ENCODE results near the gene HOXD10.
A peak's percentile ranks its signal among the peaks of the same experiment; 100 is the strongest.

Gene HOXD10

GRCh38 chr2:176152350-176153181 is 36.0 kb downstream of the HOXD10 start:
- DNase-seq: no peak

- DNase-seq: no peak
Observed at GRCh38 chr2:176154576-176155252, 38.1 kb downstream of the HOXD10 start.

- DNase-seq: no peak
Observed at GRCh38 chr2:176155356-176156044, 38.9 kb downstream of the HOXD10 start.

GRCh38 chr2:176156301-176156806 is 39.8 kb downstream of the HOXD10 start:
- no peak for DNase-seq

GRCh38 chr2:176156807-176157498 is 40.4 kb downstream of the HOXD10 start, which contains the start of gene HOXD3:
Gene HOXD3 (plus strand): TSS chr2:176157307. CDS start chr2:176169115, 11,808 bp downstream.
- DNase-seq: no peak

GRCh38 chr2:176157499-176158185 is 41.1 kb downstream of the HOXD10 start:
- DNase-seq: peak; percentile 39

GRCh38 chr2:176158186-176158591 is 41.6 kb downstream of the HOXD10 start:
- DNase-seq: no peak

- DNase-seq: no peak
Observed at GRCh38 chr2:176158855-176159662, 42.5 kb downstream of the HOXD10 start.

GRCh38 chr2:176159663-176160250 is 43.2 kb downstream of the HOXD10 start:
- DNase-seq: no peak

GRCh38 chr2:176160251-176160985 is 43.8 kb downstream of the HOXD10 start:
- DNase-seq: no peak

GRCh38 chr2:176160986-176161824 is 44.6 kb downstream of the HOXD10 start:
- DNase-seq: no peak

- DNase-seq: no peak
Observed at GRCh38 chr2:176161825-176162626, 45.4 kb downstream of the HOXD10 start.

- no peak for DNase-seq
Observed at GRCh38 chr2:176162911-176163671, 46.5 kb downstream of the HOXD10 start.

- DNase-seq: no peak
Observed at GRCh38 chr2:176163672-176164056, 47.1 kb downstream of the HOXD10 start.

- DNase-seq: no peak
Observed at GRCh38 chr2:176164201-176164600, 47.6 kb downstream of the HOXD10 start.

- DNase-seq: no peak
Observed at GRCh38 chr2:176164611-176165369, 48.2 kb downstream of the HOXD10 start.
